NCI-H1694 treated with DMSO at 0.1 percent for 48 hours (cell line): ENCODE data around the gene GSKIP.
A peak's percentile ranks its signal among the peaks of the same experiment; 100 is the strongest.

Source experiments
- DNase-seq: peaks from one replicate; lab custom pipeline; 2025; lab: John Stamatoyannopoulos, UW

GSKIP gene

DNA sequence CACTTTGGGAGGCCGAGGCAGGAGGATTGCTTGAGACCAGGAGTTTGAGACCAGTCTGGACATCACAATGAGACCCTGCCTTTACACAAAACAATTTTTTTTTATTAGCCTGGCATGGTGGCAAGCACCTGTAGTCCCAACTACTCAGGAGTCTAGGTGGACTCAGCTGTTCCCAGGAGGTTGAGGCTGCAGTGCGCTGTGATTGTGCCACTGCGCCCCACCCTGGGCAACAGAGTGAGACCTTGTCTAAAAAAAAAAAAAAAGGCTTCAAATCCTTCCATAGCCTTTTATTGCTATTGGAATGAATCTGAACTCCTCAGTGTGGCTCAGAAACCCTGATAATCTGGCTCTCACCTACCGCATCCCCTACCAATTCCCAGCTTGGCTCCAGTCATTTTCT lies 54.7 kb downstream of the GSKIP start:
- DNase-seq, result no peak

GRCh38 chr14:96421236-96421635 lies 57.9 kb downstream of the GSKIP start:
- DNase-seq, result no peak

DNA sequence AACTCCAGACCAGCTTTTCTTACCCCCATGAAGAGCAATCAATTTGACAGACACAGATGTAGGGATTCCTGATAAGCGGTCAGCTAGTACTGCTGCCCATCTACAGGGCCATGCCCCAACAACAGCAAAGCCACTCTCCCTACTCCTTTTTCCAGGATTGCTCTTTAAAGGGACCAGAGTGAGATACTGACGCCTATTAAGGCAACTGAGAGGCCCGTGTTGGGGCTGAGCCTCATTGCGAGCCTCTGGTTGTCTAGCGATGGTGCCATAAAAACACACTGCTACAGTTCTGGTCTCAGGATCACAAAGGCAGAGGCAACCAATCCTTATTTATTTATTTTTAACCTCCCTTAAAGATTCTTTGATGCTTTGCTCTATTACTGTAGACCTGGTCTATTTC lies 59.7 kb downstream of the GSKIP start:
- no peak for DNase-seq

GRCh38 chr14:96423446-96424108 lies 60.3 kb downstream of the GSKIP start:
- DNase-seq, result no peak

DNA sequence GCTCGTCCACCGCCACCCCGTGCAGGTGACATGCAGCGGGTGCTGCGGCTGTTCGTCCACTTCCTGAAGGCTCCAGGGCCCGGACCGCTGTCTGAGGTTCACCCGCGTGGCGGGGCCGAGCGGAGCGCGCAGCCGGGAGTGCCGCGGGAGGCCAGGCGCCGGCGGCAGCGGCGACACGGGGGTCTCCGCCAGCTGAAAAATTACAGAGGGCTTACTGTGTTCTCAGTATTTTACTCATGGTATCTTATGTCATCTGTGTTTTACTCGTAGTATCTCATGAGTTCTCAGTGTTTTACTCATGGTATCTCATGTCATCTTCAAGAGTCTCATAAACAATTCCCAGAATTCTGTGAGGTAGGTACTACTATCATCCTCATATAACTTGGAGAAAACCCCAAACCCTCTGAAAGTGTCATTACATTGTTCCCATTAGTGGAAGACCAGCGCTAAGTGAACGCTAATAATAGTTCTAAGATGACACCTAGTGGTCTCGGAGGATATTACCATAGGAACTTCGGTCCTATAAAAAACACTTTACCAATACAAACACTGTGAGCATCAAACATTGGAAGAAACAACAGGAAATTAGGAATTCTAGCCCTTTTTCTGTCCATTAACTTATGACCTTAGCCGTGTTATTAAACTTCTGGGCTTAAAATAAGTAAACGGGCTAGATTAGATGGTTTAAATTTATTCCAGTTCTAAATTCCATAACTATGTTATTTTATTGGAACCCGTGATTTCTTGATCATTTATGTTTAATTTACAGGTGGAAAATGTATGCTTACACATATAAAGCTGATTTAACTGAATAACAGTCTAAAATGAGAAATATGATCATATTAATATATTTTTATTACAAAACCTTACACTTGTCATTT lies 61.0 kb downstream of the GSKIP start:
- peak; percentile 98 for DNase-seq

DNA sequence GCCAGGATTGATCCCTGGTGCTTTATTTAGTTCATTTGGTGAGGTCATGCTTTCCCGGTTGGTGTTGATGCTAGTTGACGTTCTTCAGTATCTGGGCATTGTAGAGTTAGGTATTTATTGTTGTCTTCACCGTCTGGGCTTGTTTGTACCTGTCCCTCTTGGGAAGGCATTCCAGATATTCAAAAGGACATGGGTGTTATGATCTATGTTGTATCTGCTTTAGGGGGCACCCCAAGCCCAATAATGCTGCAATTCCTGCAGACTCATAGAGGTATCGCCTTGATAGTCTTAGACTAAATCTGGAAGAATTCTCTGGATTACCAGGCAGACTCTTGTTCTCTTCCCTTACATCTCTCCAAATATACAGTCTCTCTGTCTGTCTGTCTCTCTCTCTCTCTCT lies 70.7 kb downstream of the GSKIP start:
- no peak for DNase-seq
